Activated CD8-positive, alpha-beta memory T cell treated with anti-CD3 and anti-CD28 coated beads, Interleukin-2, amount 50 U/mL, for 4 hours (primary cell): ENCODE results near the gene LANCL2.
"Not testable (repeated sequence)": the region's sequence is repeated elsewhere in the genome, so short reads cannot be mapped to it uniquely, and the experiment has no call there.

Experiments
- DNase-seq: peaks from one replicate; pipeline ENCODE4 v3.0.0-alpha.2; 2020

Gene LANCL2

GRCh38 chr7:55365205-55365674 is at the start of gene LANCL2:
Gene LANCL2 (plus strand): TSS chr7:55365337. CDS start chr7:55366026, 689 bp downstream.
- peak; percentile 49 for DNase-seq

GRCh38 chr7:55325371-55325792 is 39.8 kb upstream of the LANCL2 start:
- no peak for DNase-seq

GRCh38 chr7:55326081-55326835 is 38.9 kb upstream of the LANCL2 start:
- DNase-seq, result no peak

- DNase-seq, result no peak
These were observed 38.1 kb upstream of the LANCL2 start for GRCh38 chr7:55326945-55327626.

GRCh38 chr7:55335151-55335550 is 30.0 kb upstream of the LANCL2 start:
- DNase-seq, result no peak

- DNase-seq, result no peak
These were observed 29.4 kb upstream of the LANCL2 start for GRCh38 chr7:55335786-55336185.

GRCh38 chr7:55336540-55336939 is 28.6 kb upstream of the LANCL2 start:
- DNase-seq, result no peak

- no peak for DNase-seq
These were observed 25.8 kb upstream of the LANCL2 start for GRCh38 chr7:55339033-55340000.

- no peak for DNase-seq
These were observed 22.8 kb upstream of the LANCL2 start for GRCh38 chr7:55342216-55342871.

GRCh38 chr7:55343002-55343781 is 21.9 kb upstream of the LANCL2 start:
- DNase-seq, result no peak

- no peak for DNase-seq
These were observed 21.1 kb upstream of the LANCL2 start for GRCh38 chr7:55343860-55344606.

- DNase-seq, result no peak
These were observed 20.3 kb upstream of the LANCL2 start for GRCh38 chr7:55344840-55345239.

- no peak for DNase-seq
These were observed 19.8 kb upstream of the LANCL2 start for GRCh38 chr7:55345292-55345691.

GRCh38 chr7:55348502-55348901 is 16.6 kb upstream of the LANCL2 start:
- no peak for DNase-seq

GRCh38 chr7:55349121-55349520 is 16.0 kb upstream of the LANCL2 start:
- DNase-seq, result no peak

GRCh38 chr7:55350281-55350680 is 14.9 kb upstream of the LANCL2 start:
- DNase-seq, result no peak

- no peak for DNase-seq
These were observed 13.9 kb upstream of the LANCL2 start for GRCh38 chr7:55351263-55351662.

GRCh38 chr7:55352947-55353273 is 12.2 kb upstream of the LANCL2 start:
- not testable (repeated sequence) for DNase-seq

- no peak for DNase-seq
These were observed 4.7 kb upstream of the LANCL2 start for GRCh38 chr7:55360486-55360885.

- DNase-seq, result no peak
These were observed 3.6 kb upstream of the LANCL2 start for GRCh38 chr7:55361560-55361959.

GRCh38 chr7:55362927-55363326 is 2.2 kb upstream of the LANCL2 start:
- no peak for DNase-seq
